Measurements from ENCODE around the gene TAF6.

- no peak for TF ChIP-seq POLR2A (IDR thresholded peaks at IDR 0.05; ENCODE audit: low read length)
- no peak for TF ChIP-seq GATA1 (IDR thresholded peaks at IDR 0.05; ENCODE audit: low read depth, low read length)
These were observed 38.4 kb upstream of the TAF6 start for GRCh38 chr7:100157334-100158228.

Data from erythroblast (primary cell).